C4-2B (cell line): ENCODE measurements around the gene IGIP.

Experiments
- H3K27ac ChIP-seq: fragments of 450-650 bp; 2 replicates; pipeline ENCODE4 v1.5.1; 2017
- CTCF ChIP-seq: fragments of 450-650 bp; conservative IDR thresholded peaks from 2 replicates; pipeline ENCODE4 v1.5.1; 2017; ENCODE audit warnings: mild to moderate bottlenecking
- ZFX ChIP-seq: fragments of 450-650 bp; IDR thresholded peaks from 2 replicates; pipeline ENCODE4 v1.6.1; 2017

The IGIP gene

GRCh38 chr5:140176031-140176387, 50.3 kb downstream of the IGIP start:
- TF ChIP-seq CTCF, result no peak
- TF ChIP-seq ZFX, result no peak
- H3K27ac ChIP-seq, result peak overlapping the region; percentile 70

GRCh38 chr5:140178086-140178410, 52.3 kb downstream of the IGIP start:
- H3K27ac ChIP-seq, result no peak overlapping the region
- TF ChIP-seq CTCF (no peak), ZFX (no peak)

GRCh38 chr5:140178482-140179116, 52.9 kb downstream of the IGIP start:
- no peak overlapping the region for H3K27ac ChIP-seq
- no peak for TF ChIP-seq CTCF
- no peak for TF ChIP-seq ZFX
